GM19035 (cell line): Measurements from ENCODE around the gene SLX9.

Experiments used
- ATAC-seq: cut with Tn5 transposase; IDR thresholded peaks from one replicate; pipeline ENCODE4 v1.9.1; 2021; ENCODE audit not compliant: unreplicated experiment

The SLX9 gene

GRCh38 chr21:44958471-44959191 lies 18.8 kb downstream of the SLX9 start:
- ATAC-seq: no peak

- ATAC-seq: no peak
These were observed 19.7 kb downstream of the SLX9 start for GRCh38 chr21:44959376-44960091.

- ATAC-seq: no peak
These were observed 20.6 kb downstream of the SLX9 start for GRCh38 chr21:44960141-44961092.

DNA sequence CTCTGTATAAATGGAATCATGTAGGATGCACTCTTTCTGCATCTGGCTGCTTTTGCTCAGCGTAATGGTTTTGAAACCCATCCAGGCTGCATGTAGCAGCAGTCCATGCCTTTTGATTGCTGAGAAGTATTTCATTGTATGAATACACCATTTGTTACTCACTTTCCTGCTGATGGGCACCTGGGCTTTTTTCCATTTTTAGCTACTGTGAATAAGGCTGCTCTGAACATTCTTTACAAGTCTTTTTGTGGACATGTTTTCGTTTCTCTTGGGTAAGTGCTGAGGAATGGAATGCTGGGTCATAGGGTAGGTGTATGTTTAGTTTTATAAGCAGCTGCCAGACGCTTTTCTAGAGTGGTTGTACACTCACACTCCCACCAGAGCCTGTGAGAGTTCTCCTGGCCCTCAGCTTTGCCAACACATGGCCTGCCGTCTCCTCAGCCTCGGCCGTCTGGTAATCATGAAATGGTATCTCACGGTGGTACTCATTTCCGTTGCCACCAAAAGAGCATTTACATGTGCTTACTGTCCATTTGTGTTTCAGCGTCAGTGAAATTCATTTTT lies 22.7 kb downstream of the SLX9 start:
- no peak for ATAC-seq

DNA sequence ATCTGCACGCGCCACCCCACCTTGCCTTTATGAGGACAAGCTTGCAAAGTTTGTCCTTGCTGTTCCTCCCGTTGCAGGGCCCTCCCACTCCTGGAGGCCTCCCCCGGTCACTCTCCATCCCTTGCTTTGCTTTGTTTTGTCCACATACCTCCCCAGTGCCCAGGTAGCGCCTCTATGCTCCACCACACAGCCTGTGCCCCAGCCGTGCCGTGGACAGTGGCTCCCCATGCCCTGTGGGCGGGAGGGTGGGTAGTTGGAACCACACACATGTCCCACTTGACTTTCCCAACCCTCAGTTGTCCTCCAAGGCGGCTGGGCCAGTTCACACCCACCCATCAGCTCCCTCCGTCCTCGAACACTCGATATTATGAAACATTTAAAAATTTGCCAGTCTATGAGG lies 24.6 kb downstream of the SLX9 start:
- ATAC-seq: no peak

GRCh38 chr21:44965251-44966022 lies 25.6 kb downstream of the SLX9 start:
- no peak for ATAC-seq

GRCh38 chr21:44966135-44967081 lies 26.6 kb downstream of the SLX9 start:
- ATAC-seq: no peak

DNA sequence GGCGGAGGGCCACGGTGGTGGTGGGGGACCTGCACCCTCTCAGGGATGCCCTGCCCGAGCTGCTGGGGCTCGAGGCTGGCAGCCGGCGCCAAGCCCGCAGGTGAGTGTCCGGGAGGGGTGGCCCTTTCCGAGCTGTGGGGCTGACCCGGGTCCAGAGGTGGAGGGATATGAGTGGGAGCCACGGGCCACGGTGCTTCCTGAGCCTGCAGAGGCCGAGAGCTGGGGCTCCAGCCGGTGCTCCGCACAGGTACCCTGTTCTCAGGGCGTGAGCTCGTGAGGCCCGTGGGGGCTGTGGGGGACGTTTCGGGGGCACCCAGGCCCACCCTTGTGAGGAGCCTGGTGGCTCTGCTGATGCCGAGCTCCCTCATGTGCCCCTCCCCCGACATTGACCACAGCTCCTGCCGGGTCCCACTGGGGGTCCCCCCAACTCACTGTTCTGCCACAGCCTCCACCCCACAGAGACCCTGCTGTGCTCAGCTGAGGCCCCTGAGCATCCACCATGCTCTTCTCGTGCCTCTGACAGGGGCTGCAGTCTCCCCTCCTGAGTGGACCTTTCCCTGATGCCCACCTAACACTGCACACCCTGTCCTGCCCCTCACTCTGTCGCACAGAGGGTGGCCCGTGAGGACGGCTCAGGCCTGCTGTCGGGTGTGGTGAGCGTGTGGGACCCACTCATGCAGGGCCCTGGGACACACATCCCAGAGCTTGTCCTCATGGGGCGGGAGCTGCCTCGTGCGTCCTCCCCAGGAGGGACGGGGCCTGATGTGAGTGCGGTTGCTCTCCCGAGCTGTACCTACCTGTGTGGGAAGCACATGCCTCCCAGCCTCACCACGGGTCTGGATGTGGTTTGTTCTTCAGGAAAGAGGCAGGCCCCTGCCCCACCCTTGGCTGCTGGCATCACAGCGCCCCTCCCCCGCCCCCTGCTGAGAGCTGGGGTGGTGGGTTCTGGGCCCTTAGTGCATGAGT lies 27.5 kb downstream of the SLX9 start:
- ATAC-seq: no peak

GRCh38 chr21:44969066-44969670 lies 29.3 kb downstream of the SLX9 start:
- ATAC-seq: no peak

- no peak for ATAC-seq
These were observed 30.3 kb downstream of the SLX9 start for GRCh38 chr21:44969931-44970755.

DNA sequence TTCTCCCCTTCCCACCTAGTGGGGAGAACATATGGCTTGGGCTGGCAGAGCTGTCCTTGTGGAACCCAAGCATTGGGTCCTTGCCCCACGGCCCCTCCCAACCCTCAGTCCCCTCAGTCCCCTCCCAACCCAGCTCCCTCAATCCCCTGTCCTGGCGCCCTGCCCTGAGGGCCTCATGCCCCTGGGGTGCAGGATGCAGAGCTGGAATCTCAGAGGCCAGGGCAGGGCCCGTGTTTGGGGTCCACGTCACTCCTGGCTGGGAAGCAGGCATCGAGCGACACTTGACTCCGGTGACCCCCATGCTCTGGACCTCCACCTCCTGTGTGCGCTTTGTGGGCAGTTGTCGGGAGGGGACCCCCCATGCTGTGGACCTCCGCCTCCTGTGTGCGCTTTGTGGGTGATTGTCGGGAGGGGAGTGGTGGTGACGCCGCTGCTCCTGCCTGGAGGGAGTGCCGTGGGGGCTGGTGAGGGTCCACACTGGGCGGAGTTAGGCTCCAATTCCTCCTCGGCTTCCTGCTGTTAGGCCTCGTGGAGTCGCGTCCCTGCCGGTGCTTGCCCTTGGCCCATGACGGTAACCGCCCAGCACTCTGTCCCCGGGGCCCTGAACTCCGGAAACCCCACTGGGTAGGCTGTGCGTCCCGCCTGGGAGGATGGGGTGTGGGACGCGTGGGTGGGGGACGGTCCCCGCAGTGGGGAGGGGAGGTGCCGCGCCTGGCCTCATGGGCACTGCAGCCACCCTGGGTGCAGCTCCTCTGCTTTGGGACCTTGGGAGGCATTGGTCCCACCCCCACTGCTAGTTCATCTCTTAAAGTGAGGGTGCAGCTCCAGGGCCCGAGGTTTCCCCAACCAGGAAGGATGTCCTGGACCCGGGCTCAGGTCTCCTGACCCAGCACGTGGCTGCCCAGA lies 31.2 kb downstream of the SLX9 start:
- no peak for ATAC-seq

- no peak for ATAC-seq
These were observed 31.8 kb downstream of the SLX9 start for GRCh38 chr21:44971672-44971995.

- no peak for ATAC-seq
These were observed 32.5 kb downstream of the SLX9 start for GRCh38 chr21:44972301-44972814.

DNA sequence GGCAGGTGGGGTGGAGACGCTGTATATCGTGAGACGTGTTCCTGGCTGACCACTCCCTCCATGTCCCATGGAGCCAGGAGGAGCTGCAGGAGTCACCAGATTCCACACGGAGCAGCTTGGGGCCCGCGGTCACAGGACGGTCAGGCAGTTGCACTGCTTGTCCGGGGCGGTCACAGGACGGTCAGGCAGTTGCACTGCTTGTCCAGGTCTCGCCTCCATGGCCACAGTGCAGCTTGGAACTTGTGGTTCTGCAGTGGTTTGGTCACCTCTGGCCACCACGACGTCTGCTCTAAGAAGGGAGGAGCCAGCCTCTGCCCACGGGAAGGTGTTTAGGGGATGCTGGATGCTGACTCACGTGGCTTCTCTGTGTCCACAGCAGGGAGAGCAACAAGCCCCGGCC lies 33.0 kb downstream of the SLX9 start:
- ATAC-seq: no peak

- ATAC-seq: no peak
These were observed 33.8 kb downstream of the SLX9 start for GRCh38 chr21:44973598-44973997.

GRCh38 chr21:44974676-44975075 lies 34.8 kb downstream of the SLX9 start:
- no peak for ATAC-seq
